GM19463 (cell line): ENCODE data around the gene CCDC85C.

Experiments
- ATAC-seq: cut with Tn5 transposase; IDR thresholded peaks from one replicate; pipeline ENCODE4 v1.9.1; 2021; ENCODE audit warnings: mild to moderate bottlenecking, moderate library complexity; ENCODE audit not compliant: unreplicated experiment

Gene CCDC85C

GRCh38 chr14:99481745-99482099 lies 122.3 kb downstream of the CCDC85C start:
- ATAC-seq: no peak

- peak; percentile 80 for ATAC-seq
Observed at GRCh38 chr14:99480917-99481744, 122.9 kb downstream of the CCDC85C start, which contains the start of gene CCNK. Gene CCNK (plus strand): TSS chr14:99481409. CDS start chr14:99492678, 11,269 bp downstream.

DNA sequence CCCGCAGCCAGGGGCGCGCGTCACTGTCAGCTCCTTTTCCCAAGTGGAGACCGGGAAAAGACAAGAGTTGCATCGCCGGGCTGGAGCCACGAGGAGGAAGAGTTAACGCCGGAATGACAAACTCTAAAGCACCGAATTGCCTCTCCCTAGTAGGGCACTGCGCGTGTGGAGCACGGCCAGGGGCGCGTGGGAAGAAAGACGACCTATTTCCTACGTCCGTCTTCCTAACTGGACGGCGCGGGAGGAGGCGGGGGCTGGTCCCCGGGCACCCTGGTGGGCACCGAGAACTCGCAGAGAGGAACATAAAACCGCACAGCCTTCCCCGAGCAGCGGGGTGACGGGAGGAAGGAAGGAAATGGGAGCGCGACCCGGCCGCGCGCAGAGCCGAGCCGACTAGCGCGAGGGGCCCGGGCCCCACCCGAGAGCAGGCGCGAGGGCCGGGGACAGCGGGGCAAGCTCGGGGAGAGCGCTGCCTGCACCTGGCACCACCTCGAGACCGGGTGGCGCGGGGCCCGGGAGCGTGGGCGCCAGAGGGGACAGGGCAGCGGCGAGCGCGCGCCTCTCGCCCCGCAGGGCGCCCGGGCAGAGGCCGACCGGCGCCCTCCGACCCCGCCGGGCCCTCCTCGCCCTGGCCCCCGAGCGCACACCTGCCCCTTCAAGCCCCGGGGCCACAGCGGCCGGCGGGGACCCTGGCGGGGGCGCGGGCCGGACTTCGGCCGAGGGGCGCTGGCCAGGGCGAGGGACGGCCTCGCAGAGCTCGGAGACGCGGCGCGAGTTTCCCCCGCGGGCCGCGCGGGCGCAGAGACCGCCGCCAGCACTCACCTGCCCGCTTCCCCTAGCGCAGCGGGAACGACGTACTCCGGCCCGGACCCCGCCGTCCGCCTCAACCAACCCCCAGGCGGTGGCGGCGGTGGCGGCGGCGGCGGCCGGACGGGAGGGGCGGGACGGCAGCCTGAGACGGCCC lies 123.8 kb downstream of the CCDC85C start, which contains the start of gene SETD3:
SETD3 (minus strand) TSS at position 954 of the 964 bp plus-strand sequence. CDS start 15,054 bp downstream, outside the sequence.
- peak; percentile 2 for ATAC-seq

DNA sequence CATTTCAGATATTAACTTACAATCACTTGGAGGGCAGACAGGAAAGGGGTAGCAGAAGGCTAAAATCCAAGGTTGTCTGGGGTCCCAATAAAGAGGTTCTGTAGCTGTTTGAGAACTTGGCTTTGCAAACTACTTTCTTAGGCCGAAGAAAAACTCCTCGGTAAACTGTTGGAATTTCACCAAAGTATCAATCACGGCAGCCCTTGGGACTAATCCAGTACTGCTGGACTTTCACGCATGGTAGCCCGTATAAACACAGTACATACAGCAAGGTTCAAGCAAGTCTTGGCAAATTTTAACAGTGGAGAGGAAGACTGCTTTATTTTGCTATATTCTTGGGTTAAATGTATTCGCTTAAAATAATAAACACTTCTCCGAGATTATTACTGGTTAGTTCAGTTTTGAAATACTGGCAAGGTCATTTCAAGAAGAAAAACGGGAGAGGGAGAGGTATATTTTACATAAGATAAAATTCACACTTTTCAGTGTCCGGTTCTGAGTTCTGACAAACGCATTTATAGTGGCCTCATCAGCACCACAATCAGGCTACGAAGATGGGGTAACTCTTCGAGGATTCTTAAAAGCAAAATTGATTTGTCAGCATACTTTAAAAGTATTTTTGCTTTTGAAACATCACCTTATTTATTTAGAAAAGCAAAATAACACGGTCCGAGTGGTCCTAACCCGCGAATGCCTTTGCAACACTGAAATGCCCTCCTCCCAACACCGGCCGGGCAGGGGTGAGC lies 124.7 kb downstream of the CCDC85C start:
- no peak for ATAC-seq

DNA sequence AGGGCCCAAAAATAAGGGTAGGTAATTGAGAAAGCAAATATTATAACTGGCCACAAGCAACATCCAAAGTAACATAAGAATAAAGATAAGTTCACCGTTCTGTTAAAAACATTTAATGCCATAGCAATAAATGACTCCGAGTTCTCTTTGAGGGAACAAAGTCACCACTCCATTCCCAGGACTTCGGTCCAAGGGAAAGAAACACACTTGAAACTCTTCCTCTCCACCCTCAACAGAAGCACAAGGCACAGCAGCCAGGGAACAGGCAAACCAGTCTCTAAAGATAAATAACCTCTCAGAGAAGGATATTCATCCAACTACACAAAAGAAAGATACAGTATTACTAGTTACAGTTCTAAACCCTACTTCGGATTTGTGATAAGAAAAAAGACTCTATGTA lies 125.9 kb downstream of the CCDC85C start:
- no peak for ATAC-seq

DNA sequence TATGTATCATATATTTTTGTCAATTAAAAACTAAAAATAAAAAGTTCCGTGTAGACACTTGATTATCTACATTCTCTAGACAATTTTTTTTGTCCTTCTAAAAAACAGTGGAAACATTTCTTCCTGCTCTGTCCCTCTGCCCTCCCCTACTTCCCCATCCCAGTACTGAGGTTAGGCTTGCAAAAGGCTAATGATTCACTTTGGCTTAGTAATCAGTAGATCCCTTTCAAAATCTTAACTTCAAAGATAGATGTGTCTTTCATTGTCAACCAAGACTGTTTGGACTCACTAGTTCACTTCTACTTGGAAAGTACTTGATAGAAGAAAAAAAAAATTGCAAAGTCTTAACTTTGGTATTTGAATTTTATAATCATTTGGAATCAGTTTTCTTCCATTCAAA lies 127.1 kb downstream of the CCDC85C start:
- no peak for ATAC-seq

- no peak for ATAC-seq
Observed at GRCh38 chr14:99475660-99476059, 128.3 kb downstream of the CCDC85C start.

- ATAC-seq: no peak
Observed at GRCh38 chr14:99475179-99475578, 128.8 kb downstream of the CCDC85C start.

DNA sequence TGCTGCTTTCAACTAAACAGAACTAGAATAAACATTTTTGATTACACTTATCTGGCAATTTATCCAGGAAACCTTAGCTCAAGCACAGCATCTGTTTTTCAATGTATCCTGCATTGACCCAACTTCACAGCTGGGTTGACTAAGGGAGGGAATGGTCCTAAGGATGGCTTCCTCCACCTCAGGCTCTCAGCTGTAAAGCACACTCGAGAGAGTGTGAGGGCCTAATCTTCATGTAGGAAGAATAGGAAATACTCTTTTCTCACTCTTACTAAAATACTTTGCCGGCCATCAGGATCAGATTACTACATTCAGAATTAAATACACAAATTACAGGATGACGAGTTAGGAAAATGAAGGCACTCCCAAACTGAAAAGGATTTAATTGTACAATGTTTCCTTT lies 130.5 kb downstream of the CCDC85C start:
- no peak for ATAC-seq

- ATAC-seq: no peak
Observed at GRCh38 chr14:99472937-99473336, 131.1 kb downstream of the CCDC85C start.

- ATAC-seq: no peak
Observed at GRCh38 chr14:99471731-99472130, 132.3 kb downstream of the CCDC85C start.

DNA sequence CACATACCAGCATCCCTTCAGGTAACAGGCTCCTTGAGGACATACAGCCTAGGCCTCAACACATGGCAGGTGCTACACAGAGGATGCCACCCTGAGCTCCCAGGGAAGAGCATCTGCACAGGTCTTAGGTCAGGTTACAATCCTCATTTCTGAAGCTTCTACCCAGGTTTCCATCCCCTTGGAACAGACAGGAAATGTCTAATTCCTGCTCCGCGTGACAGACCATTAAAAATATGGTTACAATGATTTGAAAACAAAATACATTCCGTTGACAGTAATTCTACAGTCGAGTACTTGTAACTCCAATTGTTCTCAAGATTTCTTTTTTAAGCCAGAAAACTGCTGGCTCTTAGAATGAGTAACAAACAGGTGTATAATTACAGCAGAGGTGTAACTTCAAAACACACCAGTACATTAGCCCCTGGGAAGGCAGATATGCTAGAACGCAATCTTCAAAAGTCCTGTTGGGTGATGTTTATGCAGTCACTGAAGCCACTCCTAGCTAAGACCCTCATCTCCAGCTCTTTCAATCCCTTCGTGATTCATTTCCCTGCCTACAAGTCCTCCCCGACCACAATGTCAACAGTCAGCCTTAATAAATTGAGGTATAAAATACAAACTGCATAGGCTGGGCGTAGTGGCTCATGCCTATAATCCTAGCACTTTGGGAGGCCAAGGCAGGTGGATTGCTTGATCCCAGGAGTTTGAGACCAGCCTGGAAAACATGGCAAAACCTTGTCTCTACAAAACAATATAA lies 135.0 kb downstream of the CCDC85C start:
- no peak for ATAC-seq

DNA sequence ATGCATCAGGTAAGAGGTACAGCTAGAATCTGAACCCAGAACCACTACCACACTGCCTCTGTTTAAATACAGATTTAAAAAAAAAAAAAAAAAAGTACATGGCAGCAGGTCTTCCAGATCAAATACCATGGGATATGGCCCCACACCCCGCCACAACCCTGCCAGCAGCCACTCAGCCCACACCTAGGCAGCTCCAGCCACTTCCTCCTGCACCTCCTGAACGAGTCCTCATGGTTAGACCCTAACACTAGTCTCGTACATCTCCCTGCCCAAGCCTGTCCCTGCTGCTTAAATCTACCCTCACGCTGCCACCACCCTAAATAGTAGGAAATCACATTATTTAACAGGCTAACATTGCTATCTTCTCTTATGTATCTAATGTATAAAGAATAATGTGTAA lies 135.9 kb downstream of the CCDC85C start:
- no peak for ATAC-seq

DNA sequence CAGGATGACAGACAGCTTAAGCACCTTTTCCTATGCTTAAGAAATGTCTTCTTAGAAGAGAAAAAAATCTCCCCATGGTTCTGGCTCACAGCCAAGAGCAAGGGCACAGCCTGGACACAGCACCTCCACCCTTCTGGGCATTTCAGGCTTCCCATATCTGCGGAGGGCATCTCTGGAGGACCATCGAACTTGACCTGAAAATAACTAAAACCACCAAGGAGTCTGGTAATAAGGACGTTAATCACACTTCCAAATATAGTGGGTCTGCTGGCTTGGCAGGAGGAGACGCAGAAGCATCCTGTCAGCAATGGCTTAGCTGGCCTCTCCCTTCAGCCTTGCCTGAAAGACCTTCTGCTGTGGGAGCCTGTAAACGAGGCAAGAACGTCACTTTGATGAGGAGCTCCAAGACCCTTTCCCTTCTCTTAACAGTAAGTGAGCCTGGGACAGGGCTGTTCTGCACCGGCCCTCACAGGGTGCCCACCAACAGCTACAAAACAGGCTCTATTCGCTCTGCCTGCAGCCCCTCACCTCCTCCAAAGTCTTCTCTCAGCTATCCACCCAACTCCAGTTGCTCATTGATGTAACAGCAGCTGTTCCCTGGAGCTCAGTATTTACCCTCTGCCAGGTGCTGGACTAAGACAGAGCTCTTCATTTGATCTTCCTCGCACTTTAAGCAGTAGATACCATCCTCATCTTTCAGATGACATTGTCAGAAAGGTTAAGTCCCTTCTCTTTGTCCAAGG lies 136.5 kb downstream of the CCDC85C start:
- no peak for ATAC-seq

GRCh38 chr14:99466758-99467157 lies 137.2 kb downstream of the CCDC85C start:
- ATAC-seq: no peak

GRCh38 chr14:99465288-99465687 lies 138.7 kb downstream of the CCDC85C start:
- no peak for ATAC-seq

- ATAC-seq: no peak
Observed at GRCh38 chr14:99463974-99464373, 140.0 kb downstream of the CCDC85C start.

DNA sequence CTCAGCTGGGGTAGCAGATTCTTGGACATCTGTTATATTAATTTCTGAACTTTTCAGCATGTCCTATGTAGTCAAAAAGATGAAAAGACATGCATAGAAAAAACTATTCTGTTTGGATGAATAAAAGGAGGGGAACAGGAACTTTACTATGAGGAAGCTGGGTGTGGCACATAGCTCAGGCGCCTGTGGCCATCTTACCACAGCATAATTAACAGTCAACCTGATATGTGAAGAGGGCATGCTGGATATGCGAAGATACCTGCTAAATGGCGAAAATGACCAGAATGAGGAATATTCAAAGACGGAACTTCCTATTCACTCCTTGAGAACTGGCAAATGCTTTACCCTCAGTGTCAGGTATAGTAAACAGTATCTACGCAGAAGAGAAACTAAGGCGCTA lies 141.8 kb downstream of the CCDC85C start:
- ATAC-seq: no peak

DNA sequence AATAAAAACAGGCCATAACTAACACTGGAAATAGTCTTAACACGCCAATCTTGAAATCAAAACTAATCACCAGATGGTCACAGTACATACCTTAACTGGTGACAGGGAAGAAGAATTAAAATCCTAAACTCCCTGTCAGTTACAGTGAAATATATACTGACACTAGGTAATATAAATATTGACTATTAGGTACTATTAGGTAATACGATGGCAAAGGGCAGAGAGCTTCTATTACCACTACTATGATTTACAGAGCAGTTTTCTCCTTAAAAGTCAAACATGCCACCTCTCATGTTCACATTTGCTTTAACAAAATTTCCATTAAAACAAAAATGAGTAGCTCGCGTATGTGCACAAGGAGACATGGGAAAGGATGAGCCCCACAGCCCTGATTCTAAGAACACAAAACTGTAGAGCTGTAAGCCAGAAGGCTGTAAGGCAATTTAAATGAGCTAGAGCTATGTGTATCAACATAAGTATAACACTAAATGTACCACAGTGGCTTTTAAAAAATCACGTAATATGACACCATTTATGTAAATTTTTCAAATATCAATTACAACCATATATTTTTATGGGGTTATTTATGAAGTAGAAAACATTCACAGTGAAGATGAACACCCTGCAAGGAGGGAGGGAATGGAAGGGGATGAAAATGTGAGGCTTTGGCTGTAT lies 142.5 kb downstream of the CCDC85C start:
- no peak for ATAC-seq
